ENCODE measurements around the gene CNTROB.

DNA sequence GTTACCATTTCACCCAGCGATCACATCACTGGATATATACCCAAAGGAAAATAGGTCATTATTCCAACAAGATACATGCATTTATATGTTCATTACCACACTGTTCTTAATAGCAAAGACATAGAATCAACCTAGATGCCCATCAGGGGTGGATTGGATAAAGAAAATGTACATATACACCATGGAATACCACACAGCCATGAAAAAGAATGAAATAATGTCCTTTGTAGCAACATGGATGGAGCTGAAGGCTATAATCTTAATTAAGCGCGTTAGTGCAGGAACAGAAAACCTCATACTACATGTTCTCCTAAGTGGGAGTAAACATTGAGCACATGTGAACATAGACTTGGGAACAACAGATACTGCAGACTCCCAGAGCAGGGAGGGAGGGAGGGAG lies 18.6 kb downstream of the CNTROB start:
- TF ChIP-seq CTCF (IDR thresholded peaks at IDR 0.05; ENCODE audit: low read depth, low read length, poor library complexity, severe bottlenecking) (no peak), EZH2phosphoT487 (IDR thresholded peaks at IDR 0.05; ENCODE audit: borderline replicate concordance, low read length) (no peak)

Measured in DOHH2 (cell line).